Vagina (tissue), 2 donors: ENCODE data around the gene PLCB2. TPM values are rescaled to one million over a fixed set of nuclear protein-coding genes. Genes with fewer than 3 reads are reported as not detected.

Experiments used
- DNase-seq, 2 donors: peaks; one replicate each; pipeline ENCODE4 v3.0.0-alpha.2; 2017; ENCODE audit errors: extremely low spot score in 2 of 2
- H3K27ac ChIP-seq: fragments of 200-600 bp; sonication (generic); one replicate; pipeline ENCODE4 v1.5.1; 2019
- H3K27me3 ChIP-seq: fragments of 200-600 bp; sonication (generic); one replicate; pipeline ENCODE4 v1.5.1; 2019
- H3K36me3 ChIP-seq, 2 donors: fragments of 200-600 bp; sonication (generic); one replicate each; pipeline ENCODE4 v1.5.1; 2017 to 2019
- H3K4me1 ChIP-seq: fragments of 200-600 bp; sonication (generic); one replicate; pipeline ENCODE4 v1.5.1; 2019
- H3K4me3 ChIP-seq, 2 donors: fragments of 200-600 bp; sonication (generic); 1 replicate in 1 of 2; 2 replicates in 1 of 2; pipeline ENCODE4 v1.5.1; 2016 to 2019
- H3K9me3 ChIP-seq: fragments of 200-600 bp; sonication (generic); one replicate; pipeline ENCODE4 v1.5.1; 2019
- CTCF ChIP-seq, 3 experiments: fragments of 450-650 bp in 2 of 3; fragments of 200-600 bp in 1 of 3; sonication (generic) in 1 of 3; IDR thresholded peaks; one replicate each; pipeline ENCODE4 v1.5.1; 2017 to 2019; ENCODE audit warnings: antibody characterized with exemption in 3 of 3, mild to moderate bottlenecking in 2 of 3, moderate library complexity in 2 of 3
- POLR2A ChIP-seq, 2 donors: fragments of 450-650 bp; IDR thresholded peaks; one replicate each; pipeline ENCODE4 v1.6.1; 2017; ENCODE audit warnings: antibody characterized with exemption in 2 of 2, mild to moderate bottlenecking in 2 of 2, moderate library complexity in 2 of 2
- POLR2AphosphoS5 ChIP-seq, 2 donors: sonication (generic); formaldehyde crosslinking; IDR thresholded peaks; one replicate each; pipeline ENCODE4 v1.9.0; 2017; ENCODE audit warnings: antibody characterized with exemption in 2 of 2, mild to moderate bottlenecking in 2 of 2, low read depth in 1 of 2; ENCODE audit not compliant: insufficient read depth in 1 of 2
- intact Hi-C: fragments of 100-400 bp; cut with DNase I; formaldehyde crosslinking; loops from one replicate; pipeline ENCODE4 v1.15.1; 2023
- total RNA-seq: library from RNA; depleted of rRNA; stranded (reverse); fragments of >200 nt; gene quantifications from one replicate; pipeline ENCODE4 v1.2.3, GENCODE V29; 2016

PLCB2 gene
- total RNA-seq, 1 donor from 2014 or later, result 14.0 TPM

DNA sequence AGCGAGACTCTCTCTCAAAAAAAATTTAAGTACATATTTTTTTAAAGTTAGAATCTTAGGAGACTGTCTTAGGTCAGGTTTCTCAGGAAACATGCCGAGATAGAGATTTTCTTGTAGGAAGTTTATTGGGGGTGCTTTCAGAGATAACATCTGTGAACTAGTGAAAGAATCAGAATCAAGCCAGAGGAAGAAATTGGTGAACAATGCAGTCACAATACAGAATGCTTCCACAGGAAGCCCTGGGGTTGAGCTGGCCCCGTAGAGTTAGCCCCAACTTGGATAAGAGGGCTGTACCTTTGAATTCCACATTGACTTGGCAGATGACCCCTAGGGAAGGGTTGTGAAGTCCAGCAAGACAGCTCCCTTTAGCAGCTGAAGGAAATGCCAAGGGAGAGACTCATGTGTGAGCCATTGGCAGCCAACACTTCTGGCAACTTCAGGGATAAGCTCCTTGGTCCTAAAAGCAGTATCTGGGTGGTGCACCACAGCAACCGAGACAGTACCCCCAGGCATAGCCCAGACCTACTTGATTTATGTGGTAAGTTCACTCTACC, 7.1 kb upstream of the PLCB2 start:
- no peaks in the 10 kb centered on the region for H3K36me3 ChIP-seq
- H3K4me3 ChIP-seq, result no peak overlapping the region
- no peak for DNase-seq
- H3K27ac ChIP-seq, result no peak overlapping the region
- TF ChIP-seq CTCF (IDR thresholded peaks at IDR 0.05) (no peak), POLR2AphosphoS5 (IDR thresholded peaks at IDR 0.05; ENCODE audit: insufficient read depth in 1 of 2, low read depth in 1 of 2) (no peak), POLR2A (IDR thresholded peaks at IDR 0.05) (no peak)
- H3K9me3 ChIP-seq, result no peaks in the 10 kb centered on the region
- H3K4me1 ChIP-seq, result no peaks in the 10 kb centered on the region
- H3K27me3 ChIP-seq, result no peaks in the 10 kb centered on the region
- intact Hi-C loops, result no loop called here

DNA sequence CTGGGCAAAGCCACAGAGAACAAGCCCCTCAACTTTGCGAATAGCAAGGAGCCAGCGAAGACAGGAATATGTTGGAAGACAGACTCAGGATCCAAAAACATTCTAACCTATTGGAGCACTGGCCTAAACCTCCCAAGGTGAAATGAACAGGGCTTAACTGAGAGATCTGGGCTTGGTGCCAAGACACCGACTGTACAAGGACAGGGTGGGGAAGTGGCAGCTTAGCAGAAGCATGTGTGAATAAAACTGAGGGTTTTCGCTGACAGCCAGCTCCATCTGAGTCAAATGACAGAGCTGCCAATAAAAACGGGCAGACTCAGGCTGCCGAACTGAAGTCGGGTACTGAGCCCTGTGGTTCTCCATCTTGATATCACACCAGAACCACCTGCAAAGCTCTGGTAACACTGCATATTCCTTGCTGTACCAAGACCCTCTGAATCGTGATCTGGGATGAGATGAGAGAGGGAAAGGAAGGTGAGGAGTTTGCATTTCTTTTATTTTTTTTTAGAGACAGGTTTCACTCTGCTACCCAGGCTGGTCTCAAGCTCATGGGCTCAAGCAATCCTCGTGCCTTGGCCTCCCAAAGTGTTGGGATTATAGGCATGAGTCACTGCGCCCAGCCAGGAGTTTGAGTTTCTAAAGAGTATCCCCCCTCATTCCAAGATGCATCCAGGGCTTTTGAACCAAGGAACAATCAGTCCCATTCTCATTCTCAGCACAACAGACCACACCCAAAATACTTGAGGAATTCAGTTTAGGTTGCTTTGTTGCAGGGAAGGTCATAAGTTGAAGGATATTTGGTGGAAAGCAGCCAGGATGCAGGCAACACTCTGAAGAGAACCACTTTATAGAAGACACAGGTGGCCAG, 6.0 kb upstream of the PLCB2 start:
- DNase-seq, result no peak
- no peaks in the 10 kb centered on the region for H3K9me3 ChIP-seq
- no peak overlapping the region for H3K27ac ChIP-seq
- no peaks in the 10 kb centered on the region for H3K4me1 ChIP-seq
- TF ChIP-seq CTCF (IDR thresholded peaks at IDR 0.05) (no peak), POLR2AphosphoS5 (IDR thresholded peaks at IDR 0.05; ENCODE audit: insufficient read depth in 1 of 2, low read depth in 1 of 2) (no peak)
- no peaks in the 10 kb centered on the region for H3K27me3 ChIP-seq
- no peak overlapping the region for H3K4me3 ChIP-seq
- H3K36me3 ChIP-seq, result no peaks in the 10 kb centered on the region
- intact Hi-C loops, result no loop called here

GRCh38 chr15:40312370-40313158, 4.8 kb upstream of the PLCB2 start:
- no peaks in the 10 kb centered on the region for H3K36me3 ChIP-seq
- no peak overlapping the region for H3K27ac ChIP-seq
- H3K4me3 ChIP-seq, result no peak overlapping the region
- intact Hi-C loops, result no loop called here
- DNase-seq, result no peak
- no peaks in the 10 kb centered on the region for H3K4me1 ChIP-seq
- TF ChIP-seq POLR2A (IDR thresholded peaks at IDR 0.05) (no peak), POLR2AphosphoS5 (IDR thresholded peaks at IDR 0.05; ENCODE audit: insufficient read depth in 1 of 2, low read depth in 1 of 2) (no peak), CTCF (IDR thresholded peaks at IDR 0.05) (no peak)
- H3K9me3 ChIP-seq, result no peaks in the 10 kb centered on the region
- H3K27me3 ChIP-seq, result no peaks in the 10 kb centered on the region

DNA sequence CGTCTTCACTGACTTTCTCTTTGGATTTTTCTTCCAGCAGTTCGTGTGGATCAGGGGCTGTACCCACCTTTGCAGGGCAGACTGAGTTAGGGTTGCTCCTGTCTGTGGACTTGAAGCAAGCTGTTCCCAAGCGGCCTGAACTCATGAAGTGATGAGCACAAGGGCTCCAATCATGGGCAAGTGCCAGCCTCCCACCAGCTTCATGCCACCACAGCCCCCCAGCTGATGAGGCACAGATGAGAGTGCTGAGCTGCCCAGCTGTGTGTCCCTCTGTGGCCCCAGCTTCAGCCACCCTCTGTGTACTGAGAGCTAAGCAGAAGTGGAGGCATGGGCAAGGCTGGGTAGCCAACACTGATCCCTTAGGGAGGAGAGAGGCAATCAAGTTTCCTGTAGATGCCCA, 3.3 kb upstream of the PLCB2 start:
- Histone ChIP-seq H3K27me3 (no peaks in the 10 kb centered on the region), H3K9me3 (no peaks in the 10 kb centered on the region), H3K4me3 (no peak overlapping the region), H3K27ac (no peak overlapping the region), H3K36me3 (no peaks in the 10 kb centered on the region), H3K4me1 (no peaks in the 10 kb centered on the region)
- intact Hi-C loops, result no loop called here
- DNase-seq, result no peak
- TF ChIP-seq POLR2A (IDR thresholded peaks at IDR 0.05) (no peak), CTCF (IDR thresholded peaks at IDR 0.05) (no peak), POLR2AphosphoS5 (IDR thresholded peaks at IDR 0.05; ENCODE audit: insufficient read depth in 1 of 2, low read depth in 1 of 2) (no peak)
